Inferior parietal cortex (tissue), 1 donor: ENCODE measurements around the gene MEST.
"Not testable (repeated sequence)": the region's sequence is repeated elsewhere in the genome, so short reads cannot be mapped to it uniquely, and the experiment has no call there.

Source experiments
- DNase-seq: peaks from one replicate; pipeline ENCODE4 v3.0.0-alpha.2; 2016; ENCODE audit errors: extremely low spot score

MEST gene

DNA sequence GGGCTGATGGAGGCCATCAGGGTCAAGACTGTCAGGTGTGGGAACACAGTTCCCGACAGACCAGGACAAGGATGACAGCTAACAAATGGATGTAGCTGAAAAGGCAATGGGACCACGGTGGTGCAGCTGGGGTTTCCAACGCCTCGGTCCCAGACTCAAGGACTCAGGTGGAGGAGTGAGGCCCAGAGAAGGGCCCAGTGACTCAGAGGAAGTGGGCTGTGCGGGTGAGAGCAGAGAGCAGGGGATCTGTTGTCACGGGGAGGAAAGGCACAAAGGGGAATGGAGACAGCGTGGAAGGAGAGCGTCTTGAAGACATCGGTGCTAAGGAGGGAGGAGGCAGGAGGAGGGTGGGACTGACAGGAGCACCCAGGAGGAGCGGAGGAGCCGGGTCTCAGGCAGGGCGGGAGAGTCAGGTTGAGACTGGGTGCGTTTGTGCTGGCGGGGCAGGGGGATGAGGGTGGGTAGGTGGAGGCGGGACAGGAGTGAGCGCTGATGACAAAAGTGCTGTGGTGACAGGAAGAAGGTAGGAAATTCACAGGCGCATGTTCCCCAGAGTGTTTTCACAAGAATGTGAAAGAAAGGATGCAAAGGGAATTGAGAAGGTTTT lies 31.7 kb downstream of the MEST start:
- not testable (repeated sequence) for DNase-seq

DNA sequence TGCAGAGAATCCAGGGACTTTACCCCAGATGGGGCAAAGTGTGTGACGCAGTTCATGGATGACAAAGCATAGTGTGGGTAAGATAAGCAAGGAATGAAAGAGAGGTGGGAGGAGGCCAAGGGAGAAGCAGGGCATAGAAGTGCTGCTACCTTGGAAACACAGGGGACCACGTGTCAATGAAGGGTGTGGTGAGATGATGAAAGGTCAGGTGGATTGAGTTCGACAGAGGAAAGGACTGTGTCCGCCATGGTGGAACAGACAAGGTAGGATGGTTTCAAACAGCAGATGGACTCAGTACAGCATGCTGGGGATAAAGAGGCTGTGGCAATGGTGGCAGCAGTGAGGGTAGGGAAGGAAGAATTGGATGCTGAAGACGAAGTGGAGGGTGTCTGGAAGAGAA lies 32.7 kb downstream of the MEST start:
- DNase-seq = no peak

DNA sequence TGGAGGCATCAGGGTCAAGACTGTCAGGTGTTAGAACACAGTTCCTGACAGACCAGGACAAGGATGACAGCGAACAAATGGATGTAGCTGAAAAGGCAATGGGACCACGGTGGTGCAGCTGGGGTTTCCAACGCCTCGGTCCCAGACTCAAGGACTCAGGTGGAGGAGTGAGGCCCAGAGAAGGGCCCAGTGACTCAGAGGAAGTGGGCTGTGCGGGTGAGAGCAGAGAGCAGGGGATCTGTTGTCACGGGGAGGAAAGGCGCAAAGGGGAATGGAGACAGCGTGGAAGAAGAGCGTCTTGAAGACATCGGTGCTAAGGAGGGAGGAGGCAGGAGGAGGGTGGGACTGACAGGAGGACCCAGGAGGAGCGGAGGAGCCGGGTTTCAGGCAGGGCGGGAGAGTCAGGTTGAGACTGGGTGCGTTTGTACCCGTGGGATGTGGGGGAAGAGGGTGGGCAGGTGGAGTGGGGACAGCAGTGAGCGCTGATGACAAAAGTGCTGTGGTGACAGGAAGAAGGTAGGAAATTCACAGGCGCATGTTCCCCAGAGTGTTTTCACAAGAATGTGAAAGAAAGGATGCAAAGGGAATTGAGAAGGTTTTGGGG lies 36.0 kb downstream of the MEST start:
- DNase-seq = not testable (repeated sequence)

DNA sequence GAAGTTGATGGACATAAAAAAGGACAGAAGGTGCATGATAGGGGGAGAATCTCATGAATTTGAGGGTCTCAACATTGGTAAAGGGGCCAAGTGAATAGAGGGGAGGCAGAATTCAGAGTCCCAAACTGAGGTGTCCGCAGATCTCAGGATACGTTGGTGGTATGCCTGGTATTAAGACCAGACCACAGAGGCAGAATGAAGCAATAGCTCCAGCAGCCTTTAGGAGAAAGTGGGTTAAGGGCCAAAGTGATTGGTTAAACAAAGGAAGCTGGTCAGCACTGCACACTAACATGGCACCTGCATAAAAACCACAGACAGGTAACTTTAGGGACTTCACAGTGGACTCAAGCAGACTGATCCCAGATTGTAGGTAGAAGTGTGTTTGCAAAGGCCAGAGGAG lies 37.5 kb downstream of the MEST start:
- no peak for DNase-seq

DNA sequence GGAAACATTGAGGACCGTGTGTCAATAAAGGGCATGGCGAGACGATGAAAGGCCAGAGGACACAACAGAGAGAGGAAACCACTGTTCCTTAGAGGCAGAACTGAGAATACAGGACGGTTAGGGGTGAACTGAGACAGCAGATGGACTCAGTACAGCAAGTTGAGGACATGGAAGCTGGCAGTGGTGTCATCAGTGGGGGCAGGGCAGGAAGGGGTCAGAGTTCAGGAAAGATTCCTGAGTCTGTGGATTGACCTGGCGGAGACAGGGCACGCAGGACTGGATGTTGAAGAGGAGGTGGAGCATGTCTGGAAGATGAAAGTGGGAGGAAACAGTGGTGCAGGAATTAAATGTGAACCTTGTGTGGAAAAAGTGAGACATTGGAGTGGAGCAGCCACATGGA lies 46.0 kb downstream of the MEST start:
- not testable (repeated sequence) for DNase-seq

DNA sequence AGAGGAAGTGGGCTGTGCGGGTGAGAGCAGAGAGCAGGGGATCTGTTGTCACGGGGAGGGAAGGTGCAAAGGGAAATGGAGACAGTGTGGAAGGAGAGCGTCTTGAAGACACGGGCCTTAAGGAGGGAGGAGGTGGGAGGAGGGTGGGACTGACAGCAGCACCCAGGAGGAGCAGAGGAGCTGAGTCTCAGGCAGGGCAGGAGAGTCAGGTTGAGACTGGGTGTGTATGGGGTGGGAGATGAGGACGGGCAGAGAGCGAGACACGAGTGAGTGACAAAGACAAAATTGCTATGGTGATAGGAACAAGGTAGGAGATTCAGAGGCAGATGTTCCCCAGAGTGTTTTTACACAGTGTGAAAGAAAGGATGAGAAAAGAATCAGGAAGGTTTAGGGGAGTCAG lies 49.4 kb downstream of the MEST start:
- not testable (repeated sequence) for DNase-seq

DNA sequence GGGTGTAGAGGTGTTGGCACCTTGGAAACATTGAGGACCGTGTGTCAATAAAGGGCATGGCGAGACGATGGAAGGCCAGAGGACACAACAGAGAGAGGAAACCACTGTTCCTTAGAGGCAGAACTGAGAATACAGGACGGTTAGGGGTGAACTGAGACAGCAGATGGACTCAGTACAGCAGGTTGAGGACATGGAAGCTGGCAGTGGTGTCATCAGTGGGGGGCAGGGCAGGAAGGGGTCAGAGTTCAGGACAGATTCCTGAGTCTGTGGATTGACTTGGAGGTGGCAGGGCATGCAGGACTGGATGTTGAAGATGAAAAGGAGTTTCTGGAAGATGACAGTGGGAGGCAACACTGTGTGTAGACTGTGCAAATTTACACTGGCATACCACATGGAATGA lies 50.4 kb downstream of the MEST start:
- DNase-seq = not testable (repeated sequence)

DNA sequence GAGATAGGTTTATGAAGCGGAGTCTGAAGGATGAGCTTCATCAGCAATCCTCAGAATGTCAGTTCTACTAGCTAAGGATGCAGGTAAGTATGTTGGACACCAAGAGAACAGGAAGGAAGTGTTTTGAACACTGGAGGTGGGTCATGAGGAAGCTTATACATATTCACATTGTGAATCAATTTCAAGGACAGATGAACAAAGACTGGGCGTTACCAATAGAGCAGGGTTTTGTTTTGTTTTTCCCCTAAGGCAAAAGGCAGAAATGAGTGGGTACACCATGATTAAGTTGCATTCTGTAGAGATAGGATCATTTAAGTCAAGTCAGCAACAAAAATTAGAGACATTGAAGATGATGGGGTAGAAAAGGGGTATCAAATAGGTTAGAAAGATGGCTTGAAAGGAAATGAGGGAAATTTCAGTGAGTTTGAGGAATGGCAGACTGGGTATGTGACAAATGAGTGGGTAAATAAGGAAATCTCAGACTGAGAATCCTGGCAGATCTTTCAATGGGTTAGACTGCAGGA lies 51.7 kb downstream of the MEST start:
- DNase-seq = no peak

DNA sequence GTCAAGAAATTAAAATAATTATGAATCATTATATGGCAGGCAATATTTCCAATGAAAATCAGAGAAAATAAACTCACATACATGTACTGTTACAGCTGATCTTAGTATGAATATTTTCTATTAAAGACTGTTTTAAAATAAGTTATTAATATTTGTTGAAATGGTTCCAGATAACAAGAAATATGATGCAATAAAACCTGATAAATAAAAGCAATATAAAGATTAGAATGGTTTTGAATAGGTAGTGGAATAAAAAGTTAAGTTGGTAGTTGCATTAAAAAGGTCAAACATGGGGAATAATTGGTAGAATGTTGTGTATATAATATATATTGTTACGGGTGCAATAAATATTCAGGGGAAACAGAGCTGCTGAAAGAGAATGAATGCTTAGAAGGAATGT lies 52.5 kb downstream of the MEST start:
- DNase-seq = no peak

DNA sequence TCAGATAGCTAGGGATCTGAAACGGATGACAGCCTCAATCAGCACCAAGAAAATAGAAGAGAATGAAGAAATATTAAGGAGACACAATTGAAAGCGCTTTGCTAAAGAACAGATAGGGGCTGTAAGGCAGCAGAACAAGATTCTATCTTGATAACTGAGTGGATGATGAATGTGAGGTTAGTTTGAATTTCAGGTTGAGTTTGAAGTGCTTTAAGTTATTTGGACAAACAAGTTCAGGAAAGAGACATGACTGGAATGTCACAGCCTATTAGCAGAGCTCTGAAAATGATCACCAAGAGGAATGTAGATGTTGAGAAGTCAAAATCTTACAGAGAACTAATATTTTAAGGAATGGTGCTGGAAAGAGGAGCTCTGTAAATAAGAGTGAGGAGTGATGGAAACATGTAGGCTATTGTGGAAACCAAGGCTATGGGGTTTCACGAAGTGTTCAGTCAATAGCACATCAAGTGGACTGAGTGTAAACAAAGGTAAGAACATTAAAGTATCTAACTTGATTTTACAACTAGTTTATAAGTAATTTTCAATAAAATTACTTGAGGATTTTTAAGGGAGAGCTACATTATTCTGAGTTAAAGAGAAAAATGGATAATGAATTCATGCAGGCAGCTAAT lies 61.6 kb downstream of the MEST start:
- no peak for DNase-seq

DNA sequence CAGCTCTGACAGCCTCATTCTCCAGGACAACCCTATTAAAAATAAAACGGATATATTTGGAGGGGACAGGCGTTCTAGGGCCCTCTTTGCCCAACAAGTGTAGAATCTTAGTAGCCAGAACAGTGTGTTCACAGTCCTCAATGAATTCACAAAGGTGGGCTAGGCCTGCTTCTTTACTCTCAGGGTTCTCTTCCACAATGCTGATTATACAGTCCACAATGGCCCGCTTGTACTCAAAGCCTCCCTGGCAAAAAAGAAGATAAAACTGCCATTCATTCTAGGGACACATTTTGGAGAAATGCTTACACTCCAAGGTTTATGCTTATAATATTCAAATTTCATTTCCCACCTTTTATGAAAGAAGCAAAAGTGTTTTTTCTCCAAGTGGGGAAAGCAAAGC lies 62.6 kb downstream of the MEST start:
- DNase-seq = no peak
